Stimulated activated CD4-positive, alpha-beta T cell treated with anti-CD3 and anti-CD28 coated beads, Interleukin-15, amount 100 ng/mL, for 24 hours (primary cell): ENCODE data around the gene RTN4IP1.
"Not testable (repeated sequence)": the region's sequence is repeated elsewhere in the genome, so short reads cannot be mapped to it uniquely, and the experiment has no call there.

Experiments used
- DNase-seq: peaks from one replicate; pipeline ENCODE4 v3.0.0-alpha.2; 2020

The RTN4IP1 gene

DNA sequence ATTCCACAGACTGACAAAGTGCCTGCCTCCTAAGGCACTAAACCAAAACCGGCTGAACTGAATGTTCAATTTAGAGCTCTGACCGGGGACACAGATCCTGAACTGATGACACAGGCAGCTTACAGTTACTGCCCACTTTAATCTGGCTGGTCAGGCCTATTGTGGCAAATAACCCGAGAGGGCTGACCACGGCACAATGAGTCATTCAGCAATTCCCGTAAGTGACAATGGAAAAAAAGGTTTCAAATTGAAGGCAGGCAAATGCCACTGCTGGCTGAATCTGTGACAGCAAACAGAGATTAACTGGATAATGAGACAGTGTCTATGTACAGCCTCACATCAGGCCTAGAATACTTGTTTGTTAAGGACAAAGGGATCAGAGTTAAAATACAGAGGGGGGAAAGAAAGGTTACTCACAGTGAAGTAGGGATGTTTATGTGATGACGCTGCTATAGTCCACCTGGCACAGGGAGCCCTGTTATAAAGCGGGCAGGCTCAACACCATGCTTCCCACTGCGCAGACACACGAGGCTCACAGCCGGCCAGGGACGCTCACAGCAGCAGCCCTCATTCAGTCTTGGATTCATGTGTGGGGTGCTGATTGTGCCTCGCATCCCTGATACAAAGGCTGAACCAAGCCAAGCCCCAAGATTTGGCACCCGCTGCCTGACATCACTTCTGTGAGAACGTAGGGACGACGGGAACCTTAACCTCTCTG, 54.4 kb downstream of the RTN4IP1 start:
- no peak for DNase-seq

DNA sequence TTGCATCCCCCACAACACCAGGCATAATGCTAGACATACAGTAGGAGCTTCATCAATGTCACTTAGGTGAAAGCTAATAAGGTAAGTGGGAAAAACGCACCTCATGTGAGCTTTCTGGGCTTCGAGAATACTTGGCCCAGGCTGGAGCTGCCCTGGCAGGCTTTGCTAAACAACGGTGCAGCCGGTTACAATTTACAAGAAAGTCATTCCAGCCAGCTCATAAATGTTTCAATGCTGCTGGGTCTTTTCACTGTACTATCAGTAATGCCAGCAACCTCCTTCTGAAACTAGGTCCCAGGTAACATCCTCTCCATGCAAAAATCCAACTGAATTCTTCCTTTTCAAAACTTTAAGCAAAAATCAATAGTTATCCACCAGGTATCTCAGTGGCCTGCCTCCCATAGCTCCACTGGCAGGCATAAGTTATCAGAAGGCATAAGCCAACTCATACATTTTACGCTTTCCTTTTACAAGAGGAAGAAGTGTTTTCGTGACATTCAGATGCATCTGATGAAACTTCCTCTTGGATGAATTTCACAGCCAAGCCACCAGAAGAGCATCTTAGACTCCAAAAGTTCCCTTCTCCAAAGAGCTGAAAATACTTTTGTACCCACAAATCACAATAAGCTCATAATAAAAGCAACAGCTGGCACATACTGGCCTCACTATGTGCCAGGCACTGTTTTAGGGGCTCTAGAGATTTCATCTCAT, 56.3 kb downstream of the RTN4IP1 start:
- no peak for DNase-seq

DNA sequence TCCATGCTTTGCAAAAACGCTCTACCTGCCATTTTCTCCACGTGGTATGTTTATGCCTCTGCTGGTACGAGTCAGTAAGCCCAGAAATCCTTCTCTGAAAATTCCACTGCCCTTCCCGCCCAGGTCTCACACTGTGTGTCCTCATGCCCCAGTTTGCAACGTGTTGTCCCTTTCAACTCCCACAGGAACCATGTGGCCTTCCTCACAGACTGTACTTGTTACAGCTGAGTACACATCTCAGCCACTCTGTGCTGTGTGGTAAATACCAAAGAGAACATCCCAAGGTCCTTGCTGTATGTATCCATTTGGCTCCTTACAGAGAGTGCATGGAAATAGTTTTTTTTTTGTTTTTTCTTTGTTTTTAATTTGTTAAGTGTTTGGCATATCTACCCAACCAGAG, 56.9 kb downstream of the RTN4IP1 start:
- no peak for DNase-seq

DNA sequence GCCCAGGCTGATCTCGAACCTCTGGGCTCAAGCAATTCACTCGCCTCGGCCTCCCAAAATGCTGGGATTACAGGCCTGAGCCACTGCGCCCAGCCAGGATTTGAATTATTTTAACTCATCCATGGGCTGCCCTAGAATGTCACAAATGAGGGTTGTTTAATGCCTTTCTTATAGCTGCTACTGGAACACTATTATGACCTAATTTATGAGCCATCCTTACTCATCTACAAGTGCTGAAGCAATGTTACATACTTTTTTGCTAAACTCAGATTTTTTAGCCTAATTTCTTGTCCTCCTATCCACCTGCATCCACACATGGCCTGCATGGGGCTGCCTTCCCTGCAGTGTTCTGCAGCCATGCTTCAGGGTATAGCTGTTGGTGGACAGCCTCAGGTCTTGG, 59.9 kb downstream of the RTN4IP1 start:
- DNase-seq = no peak

DNA sequence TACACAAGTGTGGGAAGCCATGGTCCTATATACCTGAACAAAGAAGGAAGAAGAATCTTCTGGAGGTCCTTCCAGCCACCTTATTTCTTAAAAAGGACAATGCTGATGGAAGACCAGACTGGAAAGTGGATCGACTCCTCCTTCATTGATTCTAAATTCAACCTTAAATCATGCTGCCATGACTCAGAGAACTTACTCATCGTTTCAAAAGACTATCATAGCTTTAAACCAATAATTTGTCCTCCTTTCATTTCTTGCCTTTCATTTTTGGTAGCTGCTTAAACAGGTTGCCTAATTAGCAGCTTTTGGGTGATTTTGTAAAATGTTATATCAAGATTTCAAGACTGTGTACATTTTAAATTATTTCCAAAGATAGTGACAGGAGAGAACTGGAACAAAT, 60.8 kb downstream of the RTN4IP1 start:
- DNase-seq = no peak

DNA sequence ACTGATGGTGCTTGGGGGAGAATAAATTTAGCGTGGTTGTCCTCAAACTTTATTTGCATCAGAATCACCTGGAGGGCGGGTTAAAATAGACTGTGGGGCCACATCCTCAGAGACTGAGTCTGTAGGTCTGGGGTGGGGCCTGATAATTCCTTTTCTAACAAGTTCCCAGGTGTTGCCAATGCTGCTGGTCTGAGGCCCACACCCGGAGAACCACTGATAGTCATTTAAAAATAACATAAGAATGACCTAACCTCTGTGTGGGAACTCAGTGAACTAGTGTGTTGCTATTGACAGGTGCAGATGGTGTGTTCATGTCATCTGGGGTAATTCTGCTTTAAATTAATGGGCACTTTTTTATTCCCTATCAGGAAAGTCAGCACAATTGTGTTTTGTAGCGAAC, 64.8 kb downstream of the RTN4IP1 start:
- no peak for DNase-seq

DNA sequence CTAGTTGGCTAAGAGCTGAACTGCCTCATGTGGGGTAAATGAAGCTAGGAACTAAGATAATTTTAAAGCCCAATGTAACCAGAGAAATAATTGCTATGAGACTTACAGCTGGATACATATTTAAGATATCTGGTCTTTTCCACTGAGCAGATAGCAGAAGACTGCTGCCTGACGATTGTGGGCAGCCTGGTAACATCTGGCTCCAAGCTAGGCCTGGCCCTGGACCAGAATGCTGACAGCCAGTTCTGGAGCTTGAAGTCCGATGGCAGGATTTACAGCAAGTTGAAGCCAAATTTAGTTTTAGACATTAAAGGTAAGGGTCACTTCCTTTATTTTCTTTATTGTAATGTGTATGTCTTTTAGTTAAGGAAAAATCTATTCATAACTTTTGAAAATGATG, 65.7 kb downstream of the RTN4IP1 start:
- DNase-seq = no peak

DNA sequence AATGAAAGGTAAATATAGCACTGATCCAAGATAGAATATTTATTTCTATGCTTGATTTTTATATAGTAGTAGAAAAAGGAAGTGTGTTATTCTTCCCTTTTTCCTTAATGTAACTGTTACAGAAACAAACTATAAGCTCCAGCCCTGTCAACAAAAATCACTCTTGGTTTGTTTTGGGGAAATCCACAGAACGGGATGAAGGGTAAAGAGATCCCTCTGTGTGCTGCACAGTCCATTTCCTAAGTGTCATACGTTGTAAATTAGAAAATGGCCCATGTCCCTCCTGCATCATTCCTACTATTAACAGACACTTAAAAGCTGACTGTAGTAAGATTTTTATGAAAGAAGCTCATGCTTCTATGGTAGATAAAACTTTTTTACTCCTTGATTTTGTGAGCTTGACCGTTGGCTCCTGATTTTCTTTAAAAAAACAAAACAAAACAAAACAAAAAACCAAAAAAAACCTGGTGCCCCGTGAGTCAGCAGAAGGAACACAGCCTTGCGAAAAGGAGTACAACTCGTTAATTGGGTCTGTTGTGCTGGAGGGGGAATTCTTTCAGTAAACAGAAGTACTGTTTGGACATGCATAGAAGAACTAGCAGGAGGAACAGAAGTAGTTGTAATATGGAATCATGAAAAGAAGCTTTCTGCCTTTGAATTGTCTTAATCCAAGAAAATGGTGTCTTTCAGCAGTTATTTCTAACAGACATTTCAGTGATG, 67.5 kb downstream of the RTN4IP1 start:
- no peak for DNase-seq

DNA sequence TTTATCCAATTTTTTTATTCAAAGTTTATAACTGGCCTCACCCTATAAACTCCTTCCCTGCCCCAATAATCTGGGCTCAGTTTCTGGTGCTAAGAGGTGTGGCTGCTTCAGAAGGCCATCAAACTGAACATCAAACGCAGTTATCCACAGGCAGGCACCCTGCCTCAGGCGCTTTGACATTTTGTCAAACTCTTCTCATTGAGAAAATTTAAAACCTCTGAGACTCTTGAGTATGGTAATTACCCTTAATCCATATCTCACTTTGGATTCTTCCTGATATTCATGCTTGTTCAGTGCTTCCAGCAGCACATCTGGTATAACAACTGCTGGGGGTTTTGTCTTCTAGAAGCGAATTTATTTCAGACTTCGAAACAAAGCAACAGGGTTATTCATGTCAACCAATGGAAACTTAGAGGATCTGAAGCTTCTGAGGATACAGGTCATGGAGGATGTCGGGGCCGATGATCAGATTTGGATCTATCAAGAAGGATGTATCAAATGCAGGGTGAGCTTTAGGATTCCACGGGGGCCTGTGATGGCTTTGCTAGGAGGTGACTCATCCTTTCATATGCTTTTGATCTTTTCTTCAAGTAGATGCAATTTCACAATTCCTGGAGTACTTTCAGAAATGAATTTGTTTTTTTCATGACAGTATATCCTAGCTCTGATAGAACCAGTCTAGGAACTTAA, 68.2 kb downstream of the RTN4IP1 start:
- peak; percentile 36 for DNase-seq

DNA sequence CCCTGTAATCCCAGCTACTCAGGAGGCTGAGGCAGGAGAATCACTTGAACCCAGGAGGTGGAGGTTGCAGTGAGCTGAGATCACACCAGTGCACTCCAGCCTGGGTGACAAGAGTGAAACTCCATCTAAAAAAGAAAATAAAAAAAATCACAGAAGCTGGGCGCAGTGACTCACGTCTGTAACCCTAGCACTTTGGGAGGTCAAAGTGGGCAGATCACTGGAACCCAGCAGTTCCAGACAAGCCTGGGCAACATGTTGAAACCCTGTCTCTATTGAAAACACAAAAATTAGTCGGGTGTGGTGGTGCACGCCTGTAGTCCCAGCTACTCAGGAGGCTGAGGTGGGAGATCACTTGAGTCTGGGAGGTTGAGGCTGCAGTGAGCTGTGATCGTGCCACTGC, 69.6 kb downstream of the RTN4IP1 start:
- DNase-seq = not testable (repeated sequence)

DNA sequence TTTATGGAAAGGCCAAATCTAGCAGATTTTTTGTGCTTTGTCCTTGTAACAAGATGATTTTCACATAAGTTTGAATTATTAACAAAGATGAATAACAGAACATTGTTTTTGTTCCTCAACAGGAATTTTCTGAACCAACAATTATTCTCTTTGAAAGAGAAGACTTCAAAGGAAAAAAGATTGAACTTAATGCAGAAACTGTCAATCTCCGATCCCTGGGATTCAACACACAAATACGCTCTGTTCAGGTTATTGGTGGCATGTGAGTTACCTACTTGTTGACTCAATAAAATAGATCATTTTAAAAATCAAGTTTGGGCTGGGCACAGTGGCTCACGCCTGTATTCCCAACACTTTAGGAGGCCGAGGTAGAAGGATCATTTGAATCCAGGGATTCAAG, 70.9 kb downstream of the RTN4IP1 start:
- DNase-seq = no peak

DNA sequence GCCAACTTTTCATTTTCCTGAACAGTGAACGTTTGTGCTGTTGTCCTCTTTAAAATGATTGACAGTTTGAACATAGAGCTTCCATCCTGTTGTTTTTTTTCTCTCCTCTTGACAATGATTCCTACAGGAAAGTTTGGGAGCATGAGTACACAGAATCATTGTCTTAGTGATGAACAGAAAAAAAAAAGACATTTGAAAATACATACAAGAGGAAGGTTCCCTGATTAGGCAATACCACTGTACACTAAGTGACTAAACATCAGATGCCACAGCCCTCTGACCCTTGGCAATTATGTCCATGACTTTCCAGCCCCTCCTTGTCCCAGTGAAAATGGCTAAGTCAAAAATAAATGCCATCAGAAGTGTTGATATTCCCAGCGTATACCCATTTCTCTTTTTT, 71.5 kb downstream of the RTN4IP1 start:
- DNase-seq = no peak

DNA sequence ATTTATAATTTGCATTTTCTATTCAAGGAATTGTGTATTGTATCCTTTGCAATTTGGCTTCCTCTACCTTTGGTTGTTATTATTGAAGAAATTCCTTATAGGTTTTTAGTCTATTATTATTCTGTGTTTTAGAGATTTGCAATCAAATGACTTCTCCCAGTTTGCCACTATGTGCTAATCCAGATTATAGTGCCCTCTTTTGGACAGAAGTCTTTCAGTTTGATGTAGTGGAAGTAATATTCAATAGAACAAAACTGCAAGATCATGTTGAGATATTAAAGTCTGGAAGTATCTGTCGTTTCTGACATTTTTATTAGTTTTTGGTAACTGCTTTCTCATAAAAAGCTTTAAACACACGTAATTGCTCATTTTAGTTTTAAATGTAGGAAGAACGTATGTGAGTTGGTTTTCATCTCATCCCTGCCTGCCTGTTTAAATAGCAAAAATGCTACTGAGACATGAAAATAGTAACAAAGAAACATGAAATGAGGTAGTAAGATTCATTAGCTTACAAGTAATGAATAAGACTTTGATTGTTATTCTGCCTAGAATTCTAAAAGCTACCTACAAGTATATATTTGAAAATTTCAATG, 72.8 kb downstream of the RTN4IP1 start:
- no peak for DNase-seq

DNA sequence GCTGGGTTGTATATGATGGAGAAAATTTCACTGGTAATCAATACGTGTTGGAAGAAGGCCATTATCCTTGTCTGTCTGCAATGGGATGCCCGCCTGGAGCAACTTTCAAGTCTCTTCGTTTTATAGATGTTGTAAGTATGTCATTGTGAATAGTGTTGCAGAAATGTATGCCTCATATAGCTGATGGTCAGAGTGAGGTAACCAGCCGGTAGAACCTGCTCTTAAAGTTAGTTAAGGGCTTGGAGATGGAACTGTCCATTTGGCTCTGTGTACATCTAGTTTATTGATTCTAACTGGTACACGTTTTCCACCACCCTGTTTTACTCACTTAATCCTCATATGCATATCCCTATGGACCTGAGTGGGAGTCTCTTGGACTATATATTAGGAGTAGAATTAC, 73.5 kb downstream of the RTN4IP1 start:
- no peak for DNase-seq

DNA sequence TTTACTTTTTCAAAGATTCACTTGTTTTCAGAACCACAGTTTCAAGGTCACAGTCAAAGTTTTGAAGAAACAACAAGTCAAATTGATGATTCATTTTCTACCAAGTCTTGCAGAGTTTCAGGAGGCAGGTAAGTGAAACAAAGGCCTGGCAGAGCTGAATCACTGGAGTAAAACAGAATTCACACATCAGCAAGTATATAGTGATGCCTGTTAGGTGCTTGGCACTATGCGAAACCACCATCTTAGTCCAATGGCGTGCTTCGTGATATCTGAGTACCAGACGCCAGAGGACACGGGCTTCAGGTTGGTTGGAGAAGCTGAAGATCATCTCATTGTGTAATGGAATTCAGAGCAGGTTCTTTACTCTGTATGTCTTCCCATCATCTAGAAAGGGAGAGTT, 75.9 kb downstream of the RTN4IP1 start:
- peak; percentile 59 for DNase-seq

DNA sequence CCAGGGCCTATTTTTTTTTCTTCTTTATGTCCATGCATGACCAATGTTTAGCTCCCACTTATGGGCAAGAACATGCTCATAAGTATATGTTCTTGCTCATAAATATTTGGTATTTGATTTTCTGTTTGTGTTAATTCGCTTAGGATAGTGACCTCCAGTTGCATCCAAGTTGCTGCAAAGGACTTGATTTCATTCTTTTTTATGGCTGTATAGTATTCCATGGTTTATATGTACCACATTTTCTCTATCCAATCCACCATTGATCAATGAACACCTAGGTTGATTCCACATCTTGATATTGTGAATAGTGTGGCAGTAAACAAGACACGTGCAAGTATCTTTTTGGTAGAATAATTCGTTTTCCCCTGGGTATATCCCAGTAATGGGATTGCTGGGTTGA, 78.1 kb downstream of the RTN4IP1 start:
- no peak for DNase-seq

DNA sequence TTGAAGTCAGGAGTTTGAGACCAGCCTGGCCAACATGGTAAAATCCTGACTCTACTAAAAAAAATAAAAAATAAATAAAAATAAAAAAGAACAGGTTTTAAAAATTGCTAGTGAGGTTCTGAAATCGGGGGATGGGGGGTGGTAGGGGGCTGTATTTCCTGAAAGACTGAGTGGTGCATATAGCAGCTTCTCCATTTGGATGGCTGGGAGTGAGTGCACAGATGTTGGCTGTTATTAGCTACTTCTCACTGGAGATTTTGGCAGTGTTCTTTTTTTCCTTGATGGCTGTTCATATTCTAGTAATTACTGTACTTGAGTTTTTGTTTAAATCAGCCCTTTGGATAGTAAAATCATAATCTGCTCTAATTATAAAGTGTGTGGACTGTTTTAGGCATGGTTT, 79.8 kb downstream of the RTN4IP1 start:
- no peak for DNase-seq

DNA sequence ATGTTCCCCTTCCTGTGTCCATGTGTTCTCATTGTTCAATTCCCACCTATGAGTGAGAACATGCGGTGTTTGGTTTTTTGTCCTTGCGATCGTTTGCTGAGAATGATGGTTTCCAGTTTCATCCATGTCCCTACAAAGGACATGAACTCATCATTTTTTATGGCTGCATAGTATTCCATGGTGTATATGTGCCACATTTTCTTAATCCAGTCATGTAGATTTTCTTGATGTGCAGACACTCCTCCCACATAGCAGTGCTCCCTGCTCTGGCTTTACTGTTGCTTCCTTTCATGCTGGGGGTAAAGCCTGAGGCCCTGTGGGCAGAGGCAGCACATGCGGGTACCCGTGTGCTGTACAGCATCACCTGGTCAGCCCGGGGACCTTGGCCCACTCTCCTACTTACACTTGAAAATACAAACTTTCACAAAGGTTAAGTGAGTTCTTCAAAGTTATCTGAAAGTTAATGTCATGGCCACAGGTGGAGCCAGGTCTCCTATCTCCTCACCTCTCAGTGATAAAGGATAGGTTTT, 80.3 kb downstream of the RTN4IP1 start:
- DNase-seq = not testable (repeated sequence)

DNA sequence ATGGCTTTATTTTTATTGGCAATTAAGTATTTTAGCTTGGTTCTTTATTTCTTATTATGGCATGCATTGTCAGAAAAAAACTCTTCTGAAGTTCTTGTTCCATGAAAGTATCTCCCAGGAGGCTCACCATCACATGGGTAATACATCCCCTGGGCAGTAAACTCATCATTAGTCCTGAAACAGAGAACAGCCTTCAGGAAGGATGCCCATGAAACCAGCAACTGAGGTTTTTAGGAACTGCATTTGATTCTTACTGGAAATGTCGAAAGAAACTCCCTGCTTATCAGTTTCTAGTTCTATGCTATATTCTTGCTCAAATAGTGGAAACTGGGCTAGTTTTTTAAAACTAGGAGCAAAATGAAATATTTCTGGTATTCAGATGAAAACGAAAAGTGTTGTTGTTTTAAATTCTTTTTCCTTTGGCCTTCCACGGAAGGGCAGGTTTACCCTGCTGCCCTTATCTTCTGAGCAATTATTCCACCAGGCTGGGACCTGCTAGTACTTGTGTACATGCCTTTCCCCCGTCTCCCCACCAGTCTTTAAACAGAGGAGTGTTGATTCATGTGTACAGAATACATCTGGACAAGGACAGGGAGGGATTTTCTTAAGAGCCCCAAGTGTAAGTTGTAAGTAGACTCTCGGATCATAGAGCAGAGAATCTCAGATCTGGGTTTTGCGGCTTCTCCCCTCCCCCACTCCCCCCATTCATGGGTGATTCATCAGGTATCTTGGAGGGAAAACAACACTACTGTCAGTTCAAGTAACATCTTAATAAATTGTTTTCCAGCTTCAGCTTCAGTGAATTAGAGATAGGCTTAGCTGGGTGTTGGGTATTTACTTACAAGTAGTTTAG, 81.5 kb downstream of the RTN4IP1 start:
- DNase-seq = peak; percentile 48

DNA sequence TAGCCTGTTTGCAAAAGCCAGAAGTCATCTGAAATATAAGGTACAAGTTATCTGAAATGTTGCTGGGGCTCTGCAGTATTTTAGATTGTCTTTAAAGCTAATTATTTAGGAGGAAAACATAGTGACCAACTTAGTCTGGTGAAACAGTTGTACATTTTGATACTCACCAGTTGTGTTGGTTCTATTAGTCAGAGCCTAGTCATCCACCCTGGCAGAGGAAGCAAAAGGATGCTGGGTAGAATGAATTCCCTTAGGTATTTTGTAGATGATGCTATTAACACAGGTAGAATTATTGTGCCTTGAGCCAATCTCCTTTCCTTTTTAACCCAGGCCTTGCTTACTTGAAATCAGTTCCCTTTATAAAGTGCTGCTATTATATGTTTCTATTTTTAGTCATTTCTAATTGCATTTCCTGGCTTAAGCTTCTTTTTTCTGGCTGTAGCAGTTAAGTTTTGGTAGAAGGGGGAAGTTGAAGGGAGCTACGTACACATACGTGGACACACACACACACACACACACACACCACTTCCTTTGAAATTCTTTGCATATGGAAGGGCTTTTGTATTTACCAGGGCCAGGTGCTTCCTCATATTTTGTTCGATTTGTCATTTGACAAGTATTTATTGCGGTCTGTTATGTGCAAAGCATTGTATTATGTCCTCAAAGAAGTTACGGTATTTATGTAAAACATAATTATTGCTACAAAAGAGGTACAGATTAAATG, 82.4 kb downstream of the RTN4IP1 start:
- DNase-seq = no peak

DNA sequence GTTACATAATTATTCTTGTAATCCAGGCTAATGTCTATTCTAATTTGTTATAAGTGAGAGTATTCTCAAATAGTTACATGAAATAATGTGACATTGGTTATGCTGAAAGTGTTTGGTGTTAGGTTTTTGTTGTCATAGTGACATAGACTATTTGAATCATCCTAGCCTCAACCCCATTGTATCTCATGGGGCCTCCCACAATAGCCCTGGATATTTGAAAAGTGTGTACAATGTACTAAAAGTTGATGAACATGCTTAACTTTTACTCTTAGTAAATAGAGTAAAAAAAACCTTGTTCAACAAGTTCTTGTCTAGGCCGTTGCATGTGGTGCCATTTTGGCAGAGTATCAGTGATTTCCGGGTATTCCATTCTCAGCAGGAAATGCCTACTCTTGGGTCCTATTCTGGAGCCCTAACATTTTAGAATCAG, 83.0 kb downstream of the RTN4IP1 start:
- DNase-seq = no peak
